Measurements from ENCODE around the gene FADD. TPM values are rescaled to one million over a fixed set of nuclear protein-coding genes. Genes with fewer than 3 reads are reported as not detected.

Gene FADD
- total and polyA plus RNA-seq, 10 donors = 11.3 to 28.8 (median 23.1) TPM

DNA sequence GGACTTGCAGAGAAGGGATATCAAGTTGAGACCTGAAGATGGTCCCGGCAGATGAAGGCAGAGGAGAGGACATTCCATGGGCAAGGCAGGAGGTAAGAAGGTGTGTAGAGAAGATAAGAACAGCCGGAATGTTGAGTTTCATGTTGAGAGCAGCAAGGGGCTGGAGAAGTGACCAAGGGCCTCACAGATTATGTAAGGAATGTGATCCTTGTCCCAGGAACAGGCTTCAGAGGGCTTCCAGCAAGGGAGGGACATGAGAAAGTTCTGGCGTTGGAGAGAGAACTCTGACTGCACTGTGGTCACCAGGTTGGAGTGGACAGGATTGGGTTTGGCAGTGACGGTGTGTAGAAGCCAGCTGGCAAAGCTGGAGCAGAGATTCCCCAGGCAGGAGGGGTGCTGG is 39.8 kb downstream of the FADD start:
- Histone ChIP-seq H3K4me3 (no peak overlapping the region), H3K27me3 (replicated peaks in 1 of 7) (peaks cover 0 to 16% (median 0%) of the 10 kb centered on the region in 7 donors), H3K9me3 (peaks cover 0 to 2% (median 0%) of the 10 kb centered on the region in 8 donors), H3K27ac (no peak overlapping the region), H3K36me3 (no peaks in the 10 kb centered on the region), H3K4me1 (no peaks in the 10 kb centered on the region)
- 77 to 91% (median 86%) methylated on average over 4 of the region's 4 CpGs for whole genome bisulfite sequencing, 5 donors
- intact Hi-C loops (cut with DNase I; ENCODE audit: low total_unique reads) = no loop called here
- DNase-seq = no peak
- TF ChIP-seq POLR2A (IDR thresholded peaks at IDR 0.05) = no peak
- no peak for TF ChIP-seq CTCF (IDR thresholded peaks at IDR 0.05 in 8 of 11, conservative IDR thresholded peaks at IDR 0.05 in 3 of 11)
- no peak for TF ChIP-seq POLR2AphosphoS5 (IDR thresholded peaks at IDR 0.05)

DNA sequence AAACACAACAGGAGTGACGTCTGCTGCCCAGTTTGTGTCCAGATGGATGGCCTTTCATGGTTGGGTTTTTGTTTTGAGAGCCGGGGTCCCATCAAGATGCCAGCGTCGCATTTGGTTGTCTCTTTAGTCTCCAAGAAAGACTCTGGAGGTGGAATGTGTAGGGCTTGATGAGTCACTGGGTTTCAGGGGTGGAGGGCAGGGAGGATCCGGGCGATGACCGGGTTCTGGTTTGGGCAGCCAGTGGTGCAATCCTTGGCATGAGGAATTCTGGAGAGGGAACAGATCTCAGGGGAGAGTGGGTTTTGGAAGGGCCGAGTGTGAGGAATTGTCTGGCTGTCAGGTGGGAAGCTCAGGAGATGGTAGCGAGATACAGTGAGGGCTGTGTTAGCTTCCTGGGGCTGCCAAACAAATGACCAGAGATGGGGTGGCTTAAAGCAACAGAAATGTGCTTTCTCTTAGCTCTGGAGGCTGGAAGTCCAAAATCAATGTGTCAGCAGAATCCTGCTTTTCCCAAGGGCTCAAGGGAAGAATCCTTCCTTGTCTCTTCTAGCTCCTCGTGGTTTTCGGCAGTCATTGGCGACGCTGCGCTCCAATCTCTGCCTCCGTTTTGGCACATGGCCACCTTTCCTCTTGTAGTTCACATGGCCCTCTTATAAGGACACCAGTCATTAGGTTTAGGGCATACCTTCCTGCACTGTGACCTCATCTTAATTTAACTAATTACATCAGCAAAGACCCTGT is 41.0 kb downstream of the FADD start:
- no peak for DNase-seq
- intact Hi-C loops (cut with DNase I; ENCODE audit: low total_unique reads) = no loop called here
- Histone ChIP-seq H3K4me3 (no peak overlapping the region), H3K27ac (no peak overlapping the region), H3K4me1 (no peaks in the 10 kb centered on the region), H3K9me3 (peaks cover 0 to 2% (median 0%) of the 10 kb centered on the region in 8 donors), H3K36me3 (no peaks in the 10 kb centered on the region), H3K27me3 (replicated peaks in 1 of 7) (peaks cover 0 to 16% (median 0%) of the 10 kb centered on the region in 7 donors)
- no peak for TF ChIP-seq POLR2A (IDR thresholded peaks at IDR 0.05)
- TF ChIP-seq POLR2AphosphoS5 (IDR thresholded peaks at IDR 0.05) = no peak
- no peak for TF ChIP-seq CTCF (IDR thresholded peaks at IDR 0.05 in 8 of 11, conservative IDR thresholded peaks at IDR 0.05 in 3 of 11)
- WGBS, 5 donors = 87 to 91% (median 88%) methylated on average over 15 of the region's 15 CpGs

GRCh38 chr11:70244698-70245097 is 41.6 kb downstream of the FADD start:
- no peak overlapping the region for H3K4me3 ChIP-seq
- intact Hi-C loops (cut with DNase I; ENCODE audit: low total_unique reads) = no loop called here
- peaks cover 0 to 16% (median 0%) of the 10 kb centered on the region in 7 donors for H3K27me3 ChIP-seq (replicated peaks in 1 of 7)
- H3K4me1 ChIP-seq = no peaks in the 10 kb centered on the region
- H3K36me3 ChIP-seq = no peaks in the 10 kb centered on the region
- no peak overlapping the region for H3K27ac ChIP-seq
- H3K9me3 ChIP-seq = peaks cover 0 to 2% (median 0%) of the 10 kb centered on the region in 8 donors
- DNase-seq = no peak
- WGBS, 5 donors = 62 to 82% (median 76%) methylated on average over 7 of the region's 7 CpGs
- TF ChIP-seq POLR2AphosphoS5 (IDR thresholded peaks at IDR 0.05) = no peak
- TF ChIP-seq CTCF (IDR thresholded peaks at IDR 0.05 in 8 of 11, conservative IDR thresholded peaks at IDR 0.05 in 3 of 11) = no peak
- TF ChIP-seq POLR2A (IDR thresholded peaks at IDR 0.05) = no peak

- DNase-seq = no peak
- no peaks in the 10 kb centered on the region for H3K36me3 ChIP-seq
- peaks cover 0 to 2% (median 0%) of the 10 kb centered on the region in 8 donors for H3K9me3 ChIP-seq
- H3K4me3 ChIP-seq = no peak overlapping the region
- H3K27ac ChIP-seq = no peak overlapping the region
- TF ChIP-seq CTCF (IDR thresholded peaks at IDR 0.05 in 8 of 11, conservative IDR thresholded peaks at IDR 0.05 in 3 of 11) (no peak), POLR2A (IDR thresholded peaks at IDR 0.05) (no peak), POLR2AphosphoS5 (IDR thresholded peaks at IDR 0.05) (no peak)
- H3K4me1 ChIP-seq = no peaks in the 10 kb centered on the region
- peaks cover 0 to 5% (median 0%) of the 10 kb centered on the region in 7 donors for H3K27me3 ChIP-seq (replicated peaks in 1 of 7)
- WGBS, 5 donors = 65 to 82% (median 76%) methylated on average over 8 of the region's 8 CpGs
- intact Hi-C loops (cut with DNase I; ENCODE audit: low total_unique reads) = no loop called here
These were observed 43.1 kb downstream of the FADD start for GRCh38 chr11:70246196-70246595.
